Endothelial cell of umbilical vein (primary cell): Measurements from ENCODE around the gene UBXN2A. TPM values are rescaled to one million over a fixed set of nuclear protein-coding genes. Genes with fewer than 3 reads are reported as not detected.

Source experiments
- BruUV-seq: library from RNA; stranded (reverse); fragments of 400-500 nt; replicated peaks from 2 replicates; lab custom pipeline; 2021; lab: Mats Ljungman, UMichigan
- CTCF ChIA-PET: fragments of 300-600, 350-600 bp; sonication (Branson Sonifier 250); formaldehyde crosslinking; loops from one replicate; lab custom pipeline; 2021; ENCODE audit warnings: antibody characterized with exemption, inconsistent platforms; lab: Charles Lee
- POLR2A ChIA-PET: fragments of 300-600, 350-600 bp; sonication (Branson Sonifier 250); formaldehyde crosslinking; loops from one replicate; lab custom pipeline; 2021; ENCODE audit warnings: antibody characterized with exemption, inconsistent platforms; lab: Charles Lee
- DNase-seq: peaks from one replicate; pipeline ENCODE4 v3.0.0-alpha.2; 2011; ENCODE audit warnings: low read depth, low spot score
- FAIRE-seq: peaks from 2 replicates; lab custom pipeline; 2011; peaks lifted over from hg19 to GRCh38; lab: Jason Lieb, UNC
- H2AFZ ChIP-seq: 2 replicates; pipeline ENCODE4 v1.6.0; 2012; ENCODE audit warnings: low read depth, low read length, control low read depth, inconsistent platforms
- H3K27ac ChIP-seq: 2 replicates; pipeline ENCODE4 v1.5.1; 2011; ENCODE audit warnings: low read depth, mild to moderate bottlenecking, control low read depth, low read length, moderate library complexity; ENCODE audit not compliant: insufficient read depth
- H3K27me3 ChIP-seq, 2 experiments: 2 replicates each; pipeline versions ENCODE4 v1.6.0 to v1.6.1; 2011; ENCODE audit warnings: low read length in 2 of 2, mixed read lengths in 1 of 2; ENCODE audit not compliant: control insufficient read depth in 2 of 2, insufficient read depth in 2 of 2
- H3K36me3 ChIP-seq, 2 experiments: 2 replicates in 1 of 2; 3 replicates in 1 of 2; pipeline ENCODE4 v1.5.1; 2011; ENCODE audit warnings: low read length in 2 of 2, mild to moderate bottlenecking in 1 of 2, moderate library complexity in 1 of 2; ENCODE audit not compliant: control insufficient read depth in 2 of 2, insufficient read depth in 2 of 2; ENCODE audit errors: extremely low read depth in 1 of 2
- H3K4me1 ChIP-seq: 3 replicates; pipeline ENCODE4 v1.5.1; 2011; ENCODE audit warnings: mild to moderate bottlenecking, low read length; ENCODE audit not compliant: control insufficient read depth, insufficient read depth; ENCODE audit errors: extremely low read depth
- H3K4me2 ChIP-seq: 2 replicates; pipeline ENCODE4 v1.6.1; 2011; ENCODE audit warnings: low read length, control low read depth, mixed read lengths; ENCODE audit not compliant: insufficient read depth
- H3K4me3 ChIP-seq, 3 experiments: fragments of 200-600 bp in 1 of 3; sonication (generic), shearing (Covaris generic) in 1 of 3; replicated peaks in 1 of 3; 2 replicates each; pipeline ENCODE4 v1.5.1; 2011 to 2016; ENCODE audit warnings: control low read depth in 3 of 3, low read length in 3 of 3, mild to moderate bottlenecking in 2 of 3, inconsistent platforms in 1 of 3, low read depth in 1 of 3, moderate library complexity in 1 of 3; ENCODE audit not compliant: insufficient read depth in 1 of 3
- H3K79me2 ChIP-seq: 2 replicates; pipeline ENCODE4 v1.6.0; 2012; ENCODE audit warnings: low read length, inconsistent platforms; ENCODE audit not compliant: control insufficient read depth, insufficient read depth
- H3K9ac ChIP-seq: replicated peaks from 2 replicates; pipeline ENCODE3; 2011; ENCODE audit warnings: low read length, control low read depth; ENCODE audit not compliant: insufficient read depth; ENCODE audit errors: extremely low read depth
- H3K9me1 ChIP-seq: replicated peaks from 3 replicates; pipeline ENCODE4 v1.6.0; 2011; ENCODE audit warnings: mild to moderate bottlenecking, low read length; ENCODE audit not compliant: control insufficient read depth, insufficient read depth; ENCODE audit errors: extremely low read depth
- H3K9me3 ChIP-seq: replicated peaks from 2 replicates; pipeline ENCODE4 v1.5.1; 2012; ENCODE audit warnings: low read length, inconsistent platforms; ENCODE audit not compliant: control insufficient read depth, insufficient read depth
- H4K20me1 ChIP-seq: replicated peaks from 2 replicates; pipeline ENCODE3; 2011; ENCODE audit warnings: mild to moderate bottlenecking, low read length; ENCODE audit not compliant: control insufficient read depth, insufficient read depth; ENCODE audit errors: extremely low read depth
- EZH2 ChIP-seq: IDR thresholded peaks from 2 replicates; pipeline ENCODE4 v1.6.1; 2012; ENCODE audit warnings: borderline replicate concordance, low read depth, mild to moderate bottlenecking, moderate library complexity, low read length, inconsistent platforms; ENCODE audit not compliant: severe bottlenecking
- FOS ChIP-seq: IDR thresholded peaks from 2 replicates; pipeline ENCODE4 v1.6.1; 2011; ENCODE audit warnings: mild to moderate bottlenecking, low read length, moderate library complexity, borderline replicate concordance; ENCODE audit not compliant: insufficient read depth
- GATA2 ChIP-seq: IDR thresholded peaks from 2 replicates; pipeline ENCODE4 v1.7.0; 2011; ENCODE audit warnings: low read depth, mild to moderate bottlenecking, moderate library complexity, mixed read lengths, low read length; ENCODE audit not compliant: insufficient read length, insufficient read depth
- POLR2AphosphoS5 ChIP-seq: IDR thresholded peaks from 2 replicates; pipeline ENCODE4 v1.6.1; 2012; ENCODE audit warnings: low read depth, mild to moderate bottlenecking, control low read depth, low read length, moderate library complexity; ENCODE audit not compliant: insufficient read depth
- dilution Hi-C: fragments of 300-500 bp; cut with MboI; formaldehyde crosslinking; loops from one replicate; pipeline ENCODE4 v1.15.0; 2019; ENCODE audit warnings: low sequenced_read_pairs; ENCODE audit not compliant: extremely low pct_ligation_motif_present
- intact Hi-C: fragments of 100-400 bp; cut with micrococcal nuclease; formaldehyde crosslinking; loops from one replicate; pipeline ENCODE4 v1.10.0; 2022
- polyA plus RNA-seq, 4 experiments: library from polyadenylated mRNA; depleted of rRNA in 3 of 4; stranded (reverse) in 3 of 4; unstranded in 1 of 4; fragments of >200 nt; gene quantifications; 2 replicates each; pipeline versions ENCODE4 v1.2.1 to v1.2.3, GENCODE V29; 2011 to 2012; ENCODE audit warnings: missing spikeins in 1 of 4
- total RNA-seq: library from RNA; stranded (reverse); gene quantifications from 2 replicates; pipeline ENCODE4 v1.2.3, GENCODE V29; 2021
- TF ChIP-seq, protein P1 (sequence below), 2 donors: IDR thresholded peaks; 1 replicate in 1 of 2; 2 replicates in 1 of 2; pipeline ENCODE4 v1.5.1; 2011; ENCODE audit warnings: low read length in 2 of 2, mild to moderate bottlenecking in 2 of 2, moderate library complexity in 2 of 2, control low read depth in 1 of 2, inconsistent platforms in 1 of 2, low read depth in 1 of 2; ENCODE audit not compliant: insufficient read depth in 1 of 2; ENCODE audit errors: extremely low read depth in 1 of 2

UBXN2A gene
- total and polyA plus RNA-seq, 2 donors (not counting 3 experiments of a cell fraction or from before 2014, with no cell fraction given), result 3.6 to 19.0 TPM

- Histone ChIP-seq H3K9me1 (no peaks in the 10 kb centered on the region), H3K4me1 (no peaks in the 10 kb centered on the region), H3K4me2 (no peak overlapping the region), H3K27ac (no peak overlapping the region), H4K20me1 (no peaks in the 10 kb centered on the region), H3K4me3 (no peak overlapping the region), H3K9ac (no peak overlapping the region), H2AFZ (no peak overlapping the region), H3K27me3 (no peaks in the 10 kb centered on the region), H3K9me3 (no peaks in the 10 kb centered on the region), H3K36me3 (no peaks in the 10 kb centered on the region), H3K79me2 (no peaks in the 10 kb centered on the region)
- ChIA-PET CTCF (interaction anchor here (0.9 to 2.2 kb wide), 2 partner anchors 67 to 68 kb away, joined by 3 to 11 read pairs; partner anchors contain the start of gene ATAD2B), POLR2A (no interaction called here)
- dilution Hi-C loops (no loop called here), intact Hi-C loops (no loop called here)
- no peak for DNase-seq
- no peak for FAIRE-seq
- BruUV-seq, result no TSS peak
- no peak for TF ChIP-seq FOS
- TF ChIP-seq, protein P1, sequence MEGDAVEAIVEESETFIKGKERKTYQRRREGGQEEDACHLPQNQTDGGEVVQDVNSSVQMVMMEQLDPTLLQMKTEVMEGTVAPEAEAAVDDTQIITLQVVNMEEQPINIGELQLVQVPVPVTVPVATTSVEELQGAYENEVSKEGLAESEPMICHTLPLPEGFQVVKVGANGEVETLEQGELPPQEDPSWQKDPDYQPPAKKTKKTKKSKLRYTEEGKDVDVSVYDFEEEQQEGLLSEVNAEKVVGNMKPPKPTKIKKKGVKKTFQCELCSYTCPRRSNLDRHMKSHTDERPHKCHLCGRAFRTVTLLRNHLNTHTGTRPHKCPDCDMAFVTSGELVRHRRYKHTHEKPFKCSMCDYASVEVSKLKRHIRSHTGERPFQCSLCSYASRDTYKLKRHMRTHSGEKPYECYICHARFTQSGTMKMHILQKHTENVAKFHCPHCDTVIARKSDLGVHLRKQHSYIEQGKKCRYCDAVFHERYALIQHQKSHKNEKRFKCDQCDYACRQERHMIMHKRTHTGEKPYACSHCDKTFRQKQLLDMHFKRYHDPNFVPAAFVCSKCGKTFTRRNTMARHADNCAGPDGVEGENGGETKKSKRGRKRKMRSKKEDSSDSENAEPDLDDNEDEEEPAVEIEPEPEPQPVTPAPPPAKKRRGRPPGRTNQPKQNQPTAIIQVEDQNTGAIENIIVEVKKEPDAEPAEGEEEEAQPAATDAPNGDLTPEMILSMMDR (IDR thresholded peaks at IDR 0.05; ENCODE audit: extremely low read depth in 1 of 2, insufficient read depth in 1 of 2, low read depth in 1 of 2, low read length in 2 of 2), result no peak
- no peak for TF ChIP-seq EZH2
- TF ChIP-seq GATA2, result no peak
- TF ChIP-seq POLR2AphosphoS5, result no peak
Measured at GRCh38 chr2:23993736-23994269, 53.5 kb downstream of the UBXN2A start.
